Spleen (tissue), 11 donors: ENCODE data around the gene SLAMF6. TPM values are rescaled to one million over a fixed set of nuclear protein-coding genes. Genes with fewer than 3 reads are reported as not detected.

Source experiments
- DNase-seq: peaks from one replicate; pipeline ENCODE4 v3.0.0-alpha.2; 2020
- H3K27ac ChIP-seq, 8 donors: fragments of 200-600 bp; sonication (generic) in 7 of 8; 1 replicate in 4 of 8; 2 replicates in 4 of 8; pipeline versions ENCODE4 v1.5.0 to v1.8.0; 2016 to 2021; ENCODE audit warnings: inconsistent platforms in 4 of 8, mild to moderate bottlenecking in 4 of 8, moderate library complexity in 1 of 8
- H3K27me3 ChIP-seq, 7 donors: fragments of 200-600 bp; sonication (generic) in 6 of 7; replicated peaks in 1 of 7; 1 replicate in 4 of 7; 2 replicates in 3 of 7; pipeline versions ENCODE4 v1.5.0 to v1.8.0; 2016 to 2021; ENCODE audit warnings: inconsistent platforms in 3 of 7, mild to moderate bottlenecking in 1 of 7
- H3K36me3 ChIP-seq, 6 donors: fragments of 200-600 bp; sonication (generic) in 5 of 6; 1 replicate in 4 of 6; 2 replicates in 2 of 6; pipeline versions ENCODE4 v1.5.0 to v1.8.0; 2016 to 2021; ENCODE audit warnings: inconsistent platforms in 2 of 6
- H3K4me1 ChIP-seq, 6 donors: fragments of 200-600 bp; sonication (generic) in 5 of 6; 1 replicate in 3 of 6; 2 replicates in 3 of 6; pipeline versions ENCODE4 v1.5.0 to v1.8.0; 2016 to 2021; ENCODE audit warnings: inconsistent platforms in 3 of 6
- H3K4me3 ChIP-seq, 8 donors: fragments of 200-600 bp; sonication (generic) in 7 of 8; 1 replicate in 4 of 8; 2 replicates in 4 of 8; pipeline versions ENCODE4 v1.5.0 to v1.8.0; 2016 to 2021; ENCODE audit warnings: inconsistent platforms in 4 of 8, mild to moderate bottlenecking in 4 of 8, moderate library complexity in 2 of 8
- H3K9me3 ChIP-seq, 8 donors: fragments of 200-600 bp; sonication (generic) in 7 of 8; 1 replicate in 4 of 8; 2 replicates in 4 of 8; pipeline versions ENCODE4 v1.5.0 to v1.8.0; 2016 to 2021; ENCODE audit warnings: inconsistent platforms in 4 of 8
- CTCF ChIP-seq, 11 experiments: fragments of 200-600 bp in 7 of 11; fragments of 450-650 bp in 4 of 11; sonication (generic) in 4 of 11; IDR thresholded peaks in 8 of 11; conservative IDR thresholded peaks in 3 of 11; 1 replicate in 7 of 11; 2 replicates in 4 of 11; pipeline versions ENCODE4 v1.4.0 to v1.8.0; 2016 to 2021; ENCODE audit warnings: antibody characterized with exemption in 11 of 11, inconsistent platforms in 4 of 11, mild to moderate bottlenecking in 1 of 11
- POLR2A ChIP-seq, 3 donors: fragments of 450-650 bp; IDR thresholded peaks; one replicate each; pipeline ENCODE4 v1.5.1; 2017; ENCODE audit warnings: antibody characterized with exemption in 3 of 3, mild to moderate bottlenecking in 1 of 3
- POLR2AphosphoS5 ChIP-seq, 3 donors: sonication (generic); formaldehyde crosslinking; IDR thresholded peaks; one replicate each; pipeline ENCODE4 v1.5.1; 2017; ENCODE audit warnings: antibody characterized with exemption in 3 of 3
- WGBS, 5 donors: extraction: QIAGEN DNeasy Blood & Tissue Kit in 3 of 5; methylation state at CpG; one replicate each; pipeline versions ENCODE4 v1.1.5 to v1.1.7; 2013 to 2018; 5-methylcytosine and 5-hydroxymethylcytosine counted together
- intact Hi-C: fragments of 100-400 bp; cut with DNase I; formaldehyde crosslinking; loops from one replicate; pipeline ENCODE4 v1.15.0; 2023; ENCODE audit warnings: low total_unique reads
- polyA plus RNA-seq, 3 donors: library from polyadenylated mRNA; stranded (reverse); fragments of 200-250 nt; gene quantifications; one replicate each; pipeline ENCODE4 v1.2.1, GENCODE V29; 2013
- total RNA-seq, 7 donors: library from RNA; depleted of rRNA in 3 of 7; stranded (reverse); fragments of >200 nt in 3 of 7; fragmentation: NEBNext Ultra II Directional in 4 of 7; extraction: Animal tissue kit (Norgen Biotek cat#: 25700) in 4 of 7; gene quantifications; one replicate each; pipeline versions ENCODE4 v1.1.0 to v1.2.1, GENCODE V29; 2016 to 2021
- donor health status: healthy with polysubstance abuse.
- donor health status: DM: no; HTN: no; CAD: no; lungs with moderate emphysema.
- donor health status: DM: no; HTN: no; CAD: no.
- donor health status: Bipolar disorder and iron deficiency.
- donor health status: healthy.
- donor health status: DM: no; HTN: no; CAD: no.
- donor health status: DM: yes; HTN: yes; CAD: no.

SLAMF6 gene
- total and polyA plus RNA-seq, 10 donors, result 21.5 to 52.4 (median 36.1) TPM

- H3K27ac ChIP-seq, result peak overlapping the region; percentile 71 to 93 (median 84)
- H3K4me1 ChIP-seq, result peaks cover 11 to 62% (median 36%) of the 10 kb centered on the region in 6 donors
- DNase-seq, result no peak
- TF ChIP-seq POLR2AphosphoS5 (IDR thresholded peaks at IDR 0.05), result no peak
- no peak for TF ChIP-seq POLR2A (IDR thresholded peaks at IDR 0.05)
- H3K27me3 ChIP-seq, result no peaks in the 10 kb centered on the region
- H3K4me3 ChIP-seq, result peak overlapping the region; percentile 11 to 79 (median 44)
- whole genome bisulfite sequencing, 5 donors, result 26 to 46% (median 39%) methylated on average over 3 of the region's 3 CpGs
- intact Hi-C loops, result no loop called here
- H3K9me3 ChIP-seq, result peaks cover 0 to 28% (median 9%) of the 10 kb centered on the region in 8 donors
- peaks cover 0 to 15% (median 0%) of the 10 kb centered on the region in 6 donors for H3K36me3 ChIP-seq
Observed at GRCh38 chr1:160522136-160522535, 919 bp downstream of the SLAMF6 start.

- Histone ChIP-seq H3K27me3 (no peaks in the 10 kb centered on the region), H3K9me3 (peaks cover 0 to 25% (median 9%) of the 10 kb centered on the region in 8 donors), H3K4me1 (peaks cover 13 to 68% (median 41%) of the 10 kb centered on the region in 6 donors), H3K36me3 (peaks cover 0 to 15% (median 0%) of the 10 kb centered on the region in 6 donors), H3K27ac (peak overlapping the region; percentile 71 to 93 (median 84)), H3K4me3 (peak overlapping the region; percentile 8 to 79 (median 44))
- WGBS, 5 donors, result 55 to 70% (median 66%) methylated on average over 2 of the region's 2 CpGs
- no peak for TF ChIP-seq CTCF (IDR thresholded peaks at IDR 0.05 in 8 of 11, conservative IDR thresholded peaks at IDR 0.05 in 3 of 11)
- TF ChIP-seq POLR2AphosphoS5 (IDR thresholded peaks at IDR 0.05), result no peak
- no peak for TF ChIP-seq POLR2A (IDR thresholded peaks at IDR 0.05)
- intact Hi-C loops, result no loop called here
- DNase-seq, result no peak
Observed at GRCh38 chr1:160521554-160521953, 1.5 kb downstream of the SLAMF6 start.

- Histone ChIP-seq H3K9me3 (peaks cover 0 to 20% (median 9%) of the 10 kb centered on the region in 8 donors), H3K4me3 (peak overlapping the region; percentile 8 to 79 (median 44)), H3K36me3 (peaks cover 0 to 15% (median 0%) of the 10 kb centered on the region in 6 donors), H3K27me3 (no peaks in the 10 kb centered on the region), H3K27ac (peak overlapping the region; percentile 71 to 93 (median 84)), H3K4me1 (peaks cover 13 to 73% (median 46%) of the 10 kb centered on the region in 6 donors)
- 12 to 28% (median 18%) methylated on average over 3 of the region's 3 CpGs for WGBS, 5 donors
- DNase-seq, result no peak
- intact Hi-C loops, result no loop called here
- TF ChIP-seq POLR2A (IDR thresholded peaks at IDR 0.05) (no peak), POLR2AphosphoS5 (IDR thresholded peaks at IDR 0.05) (no peak), CTCF (IDR thresholded peaks at IDR 0.05 in 8 of 11, conservative IDR thresholded peaks at IDR 0.05 in 3 of 11) (no peak)
Observed at GRCh38 chr1:160520999-160521398, 2.1 kb downstream of the SLAMF6 start.

GRCh38 chr1:160520582-160520981, 2.5 kb downstream of the SLAMF6 start:
- 19 to 28% (median 21%) methylated on average over 2 of the region's 2 CpGs for WGBS, 5 donors
- Histone ChIP-seq H3K27me3 (no peaks in the 10 kb centered on the region), H3K4me3 (peak overlapping the region; percentile 8 to 79 (median 44)), H3K9me3 (peaks cover 0 to 16% (median 8%) of the 10 kb centered on the region in 8 donors), H3K4me1 (peaks cover 13 to 78% (median 50%) of the 10 kb centered on the region in 6 donors), H3K27ac (peak overlapping the region; percentile 71 to 93 (median 84)), H3K36me3 (peaks cover 0 to 15% (median 0%) of the 10 kb centered on the region in 6 donors)
- TF ChIP-seq POLR2A (IDR thresholded peaks at IDR 0.05) (no peak), POLR2AphosphoS5 (IDR thresholded peaks at IDR 0.05) (no peak), CTCF (IDR thresholded peaks at IDR 0.05 in 8 of 11, conservative IDR thresholded peaks at IDR 0.05 in 3 of 11) (no peak)
- no peak for DNase-seq
- intact Hi-C loops, result no loop called here
